ENCODE results near the gene SLC17A2.

GRCh38 chr6:25944688-25945574 lies 14.4 kb upstream of the SLC17A2 start:
- no peak for TF ChIP-seq ZNF274 (IDR thresholded peaks at IDR 0.05; ENCODE audit: low read depth, low read length)
- no peak for TF ChIP-seq YY1 (IDR thresholded peaks at IDR 0.05; ENCODE audit: insufficient read depth, insufficient read length)
